HG03039 (cell line): Measurements from ENCODE around the gene CBR3.

Experiments
- ATAC-seq: cut with Tn5 transposase; IDR thresholded peaks from one replicate; pipeline ENCODE4 v1.9.1; 2021; ENCODE audit warnings: mild to moderate bottlenecking, moderate library complexity; ENCODE audit not compliant: unreplicated experiment

The CBR3 gene

GRCh38 chr21:36155603-36156338, 20.9 kb downstream of the CBR3 start:
- no peak for ATAC-seq

GRCh38 chr21:36156339-36156814, 21.5 kb downstream of the CBR3 start:
- peak; percentile 83 for ATAC-seq

- peak; percentile 14 for ATAC-seq
These were observed 22.2 kb downstream of the CBR3 start, which contains the start of gene DOP1B for GRCh38 chr21:36156815-36157670. DOP1B (plus strand) TSS chr21:36156824; CDS start chr21:36164734, 7,910 bp downstream.

- no peak for ATAC-seq
These were observed 24.6 kb downstream of the CBR3 start for GRCh38 chr21:36159356-36159921.

- ATAC-seq: no peak
These were observed 25.9 kb downstream of the CBR3 start for GRCh38 chr21:36160850-36161178.

GRCh38 chr21:36162631-36163030, 27.8 kb downstream of the CBR3 start:
- ATAC-seq: no peak

- ATAC-seq: no peak
These were observed 29.2 kb downstream of the CBR3 start for GRCh38 chr21:36163750-36164741.

GRCh38 chr21:36165356-36165755, 30.5 kb downstream of the CBR3 start:
- no peak for ATAC-seq

- no peak for ATAC-seq
These were observed 31.8 kb downstream of the CBR3 start for GRCh38 chr21:36166705-36167104.

GRCh38 chr21:36167541-36167940, 32.7 kb downstream of the CBR3 start:
- no peak for ATAC-seq

- no peak for ATAC-seq
These were observed 34.7 kb downstream of the CBR3 start for GRCh38 chr21:36169470-36170128.

GRCh38 chr21:36170823-36171222, 35.9 kb downstream of the CBR3 start:
- ATAC-seq: no peak

- ATAC-seq: no peak
These were observed 36.5 kb downstream of the CBR3 start for GRCh38 chr21:36171336-36171735.

- no peak for ATAC-seq
These were observed 37.0 kb downstream of the CBR3 start for GRCh38 chr21:36171741-36172331.

GRCh38 chr21:36174780-36175179, 39.9 kb downstream of the CBR3 start:
- ATAC-seq: no peak

- no peak for ATAC-seq
These were observed 41.1 kb downstream of the CBR3 start for GRCh38 chr21:36175771-36176565.

GRCh38 chr21:36178349-36178748, 43.5 kb downstream of the CBR3 start:
- ATAC-seq: no peak

- ATAC-seq: no peak
These were observed 44.3 kb downstream of the CBR3 start for GRCh38 chr21:36179145-36179544.

- no peak for ATAC-seq
These were observed 46.1 kb downstream of the CBR3 start for GRCh38 chr21:36180963-36181362.
